ENCODE measurements around the gene TINCR.

The TINCR gene

DNA sequence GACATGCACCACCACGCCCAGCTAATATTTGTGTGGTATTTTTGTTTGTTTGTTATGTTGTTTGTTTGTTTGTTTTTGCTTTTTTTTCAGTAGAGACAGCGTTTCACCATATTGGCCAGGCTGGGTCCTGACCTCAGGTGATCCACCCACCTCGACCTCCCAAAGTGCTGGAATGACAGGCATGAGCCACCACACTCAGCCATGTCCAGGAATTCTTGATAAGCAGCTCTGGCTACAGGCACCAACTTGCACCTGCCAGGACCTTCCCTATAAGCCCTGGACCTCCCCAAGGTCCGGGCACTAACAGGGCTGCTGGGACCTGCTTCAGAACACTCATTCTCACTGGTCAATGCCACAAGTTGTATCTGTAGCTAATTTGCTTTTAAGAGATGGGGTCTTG lies 48.7 kb downstream of the TINCR start:
- no peak for DNase-seq

DNA sequence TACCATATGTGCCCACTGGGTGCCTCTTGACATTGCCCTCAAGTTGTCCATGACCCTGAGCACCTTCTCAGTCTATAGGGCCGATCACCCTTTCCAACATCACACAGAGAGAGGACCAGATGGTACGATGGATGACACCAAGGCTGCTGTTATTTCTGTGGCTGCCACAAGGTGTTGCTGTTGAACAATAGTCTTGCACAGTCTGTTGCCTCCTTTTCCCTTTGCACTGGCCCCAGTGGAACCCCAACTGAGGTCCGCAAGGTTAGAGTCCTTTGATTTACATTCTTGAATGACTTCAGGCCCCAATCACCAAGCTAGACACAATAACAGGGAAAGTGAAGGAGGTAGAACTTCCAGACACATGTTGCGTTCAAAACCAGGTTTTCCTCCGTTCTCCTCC lies 52.0 kb downstream of the TINCR start:
- no peak for DNase-seq

DNA sequence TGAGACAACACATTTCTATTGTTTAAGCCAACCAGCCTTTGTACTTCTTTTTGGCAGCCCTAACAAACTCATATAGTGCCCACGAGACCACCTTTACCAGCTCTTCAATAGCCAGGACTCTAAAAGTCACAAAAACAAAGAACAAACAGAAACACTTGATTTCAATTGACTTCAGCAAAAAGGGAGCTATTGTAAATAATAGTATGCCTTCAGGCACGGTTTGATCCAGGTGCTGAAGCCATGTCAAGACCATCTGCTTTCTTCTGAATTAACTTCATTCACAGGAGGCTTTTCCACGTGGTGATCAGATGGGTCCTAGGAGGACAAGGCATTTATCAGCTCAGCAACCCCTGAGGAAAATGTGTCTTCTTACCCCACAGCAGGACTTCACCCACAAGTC lies 53.8 kb downstream of the TINCR start:
- no peak for DNase-seq

DNA sequence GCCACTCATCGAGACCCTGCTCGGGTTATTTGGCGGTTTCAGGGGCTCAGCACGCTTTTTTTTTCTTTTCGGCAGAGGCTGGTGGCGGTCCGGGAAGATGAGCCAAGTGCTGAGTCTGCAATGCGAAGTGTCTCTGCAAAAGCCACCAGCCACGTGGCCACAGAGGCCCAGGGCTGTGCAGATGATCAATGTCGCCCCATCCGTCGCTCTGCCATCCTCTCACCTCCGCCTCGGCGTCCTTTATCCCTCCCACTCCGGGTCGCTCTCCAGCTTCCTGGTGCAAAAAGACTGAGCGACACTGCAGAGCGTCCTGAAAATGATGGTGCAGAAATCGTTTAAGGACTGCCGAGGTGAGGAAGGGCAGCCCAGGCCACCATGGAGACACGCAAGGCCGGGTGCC lies 55.0 kb downstream of the TINCR start:
- no peak for DNase-seq

Measured in amygdala (tissue), 56 donors.